HG03097 (cell line): ENCODE measurements around the gene SEZ6L.

Source experiments
- ATAC-seq: cut with Tn5 transposase; IDR thresholded peaks from one replicate; pipeline ENCODE4 v1.9.1; 2021; ENCODE audit not compliant: unreplicated experiment, low FRiP score

The SEZ6L gene

GRCh38 chr22:26289611-26290101, 120.4 kb downstream of the SEZ6L start:
- no peak for ATAC-seq

- ATAC-seq, result no peak
Measured at GRCh38 chr22:26291940-26292666, 122.8 kb downstream of the SEZ6L start.

GRCh38 chr22:26292667-26292995, 123.4 kb downstream of the SEZ6L start:
- ATAC-seq, result no peak

GRCh38 chr22:26295563-26296126, 126.4 kb downstream of the SEZ6L start:
- no peak for ATAC-seq

- no peak for ATAC-seq
Measured at GRCh38 chr22:26298605-26299310, 129.5 kb downstream of the SEZ6L start.

GRCh38 chr22:26302726-26303125, 133.5 kb downstream of the SEZ6L start:
- no peak for ATAC-seq

GRCh38 chr22:26303475-26303874, 134.2 kb downstream of the SEZ6L start:
- ATAC-seq, result no peak

GRCh38 chr22:26304730-26305129, 135.5 kb downstream of the SEZ6L start:
- no peak for ATAC-seq

- no peak for ATAC-seq
Measured at GRCh38 chr22:26308467-26308866, 139.2 kb downstream of the SEZ6L start.

GRCh38 chr22:26310616-26311015, 141.4 kb downstream of the SEZ6L start:
- no peak for ATAC-seq

GRCh38 chr22:26313291-26313690, 144.0 kb downstream of the SEZ6L start:
- ATAC-seq, result no peak

- ATAC-seq, result no peak
Measured at GRCh38 chr22:26314171-26314570, 144.9 kb downstream of the SEZ6L start.

GRCh38 chr22:26314656-26315055, 145.4 kb downstream of the SEZ6L start:
- no peak for ATAC-seq

GRCh38 chr22:26316732-26317285, 147.5 kb downstream of the SEZ6L start:
- ATAC-seq, result no peak

GRCh38 chr22:26318975-26319374, 149.7 kb downstream of the SEZ6L start:
- no peak for ATAC-seq

GRCh38 chr22:26320447-26320846, 151.2 kb downstream of the SEZ6L start:
- no peak for ATAC-seq

GRCh38 chr22:26321469-26321913, 152.2 kb downstream of the SEZ6L start:
- no peak for ATAC-seq

GRCh38 chr22:26322179-26322905, 153.1 kb downstream of the SEZ6L start:
- ATAC-seq, result no peak

GRCh38 chr22:26323013-26323412, 153.8 kb downstream of the SEZ6L start:
- no peak for ATAC-seq

- no peak for ATAC-seq
Measured at GRCh38 chr22:26324150-26324549, 154.9 kb downstream of the SEZ6L start.

GRCh38 chr22:26325641-26326040, 156.4 kb downstream of the SEZ6L start:
- no peak for ATAC-seq
